GM23248 (cell line): ENCODE results near the gene TREML4. TPM values are rescaled to one million over a fixed set of nuclear protein-coding genes. Genes with fewer than 3 reads are reported as not detected.
"Not testable (repeated sequence)": the region's sequence is repeated elsewhere in the genome, so short reads cannot be mapped to it uniquely, and the experiment has no call there.

ENCODE experiments used
- DNase-seq: peaks from one replicate; pipeline ENCODE4 v3.0.0-alpha.2; 2015
- H2AFZ ChIP-seq: fragments of 200-600 bp; sonication (generic); 2 replicates; pipeline ENCODE4 v1.6.1; 2016; ENCODE audit warnings: antibody characterized with exemption
- H3F3A ChIP-seq: fragments of 200-600 bp; sonication (generic); 2 replicates; pipeline ENCODE4 v1.6.1; 2016; ENCODE audit warnings: mild to moderate bottlenecking, antibody characterized with exemption, mixed run types; ENCODE audit not compliant: insufficient read depth
- H3K27ac ChIP-seq: fragments of 200-600 bp; sonication (generic); 2 replicates; pipeline ENCODE4 v1.5.1; 2016; ENCODE audit warnings: mild to moderate bottlenecking
- H3K27me3 ChIP-seq: fragments of 200-600 bp; sonication (generic); replicated peaks from 2 replicates; pipeline ENCODE4 v1.6.1; 2016; ENCODE audit warnings: mild to moderate bottlenecking; ENCODE audit not compliant: insufficient read depth
- H3K36me3 ChIP-seq: fragments of 200-600 bp; sonication (generic); 2 replicates; pipeline ENCODE4 v1.6.1; 2016; ENCODE audit warnings: low read depth, mild to moderate bottlenecking
- H3K4me1 ChIP-seq: fragments of 200-600 bp; sonication (generic); 2 replicates; pipeline ENCODE4 v1.6.1; 2016; ENCODE audit warnings: mild to moderate bottlenecking; ENCODE audit not compliant: insufficient read depth
- H3K4me2 ChIP-seq: fragments of 200-600 bp; sonication (generic); one replicate; pipeline ENCODE4 v1.6.1; 2016; ENCODE audit warnings: mild to moderate bottlenecking; ENCODE audit not compliant: unreplicated experiment
- H3K4me3 ChIP-seq: fragments of 200-600 bp; sonication (generic); 2 replicates; pipeline ENCODE4 v1.5.1; 2016; ENCODE audit warnings: mild to moderate bottlenecking
- H3K79me2 ChIP-seq: fragments of 200-600 bp; sonication (generic); 2 replicates; pipeline ENCODE4 v1.6.1; 2016; ENCODE audit warnings: mild to moderate bottlenecking; ENCODE audit not compliant: insufficient read depth
- H3K9ac ChIP-seq: fragments of 200-600 bp; sonication (generic); 2 replicates; pipeline ENCODE4 v1.6.1; 2016; ENCODE audit warnings: mild to moderate bottlenecking
- H3K9me2 ChIP-seq: fragments of 200-600 bp; sonication (generic); 2 replicates; pipeline ENCODE4 v1.6.1; 2016; ENCODE audit warnings: mixed run types, mild to moderate bottlenecking, moderate library complexity; ENCODE audit not compliant: insufficient read depth
- H3K9me3 ChIP-seq: fragments of 200-600 bp; sonication (generic); one replicate; pipeline ENCODE4 v1.6.1; 2017; ENCODE audit warnings: low read depth
- H4K20me1 ChIP-seq: fragments of 200-600 bp; sonication (generic); 2 replicates; pipeline ENCODE4 v1.6.0; 2016; ENCODE audit not compliant: insufficient read depth
- EZH2 ChIP-seq: fragments of 200-600 bp; sonication (generic); IDR thresholded peaks from 2 replicates; pipeline ENCODE4 v1.6.1; 2018; ENCODE audit warnings: antibody characterized with exemption, mild to moderate bottlenecking; ENCODE audit not compliant: insufficient read depth, poor library complexity, severe bottlenecking
- EZH2phosphoT487 ChIP-seq: fragments of 200-600 bp; sonication (generic); IDR thresholded peaks from 2 replicates; pipeline ENCODE4 v1.6.1; 2018; ENCODE audit warnings: antibody characterized with exemption, moderate library complexity, mild to moderate bottlenecking, low read depth; ENCODE audit not compliant: insufficient read depth
- WGBS, 2 experiments: methylation state at CpG; one replicate each; pipeline ENCODE4 v1.1.6; 2015 to 2017; ENCODE audit warnings: low lambda C conversion rate in 2 of 2, low coverage in 1 of 2; ENCODE audit errors: missing lambda C conversion rate in 2 of 2; 5-methylcytosine and 5-hydroxymethylcytosine counted together
- in situ Hi-C: fragments of 300-500 bp; cut with MboI; formaldehyde crosslinking; loops from 2 replicates; pipeline ENCODE4 v1.15.0; 2020
- polyA plus RNA-seq: library from polyadenylated mRNA; unstranded; fragments of >200 nt; fragmentation: Nextera tagmentation; extraction: Ambion mirVana; gene quantifications from 2 replicates; pipeline ENCODE4 v1.2.1, GENCODE V29; 2016
- total RNA-seq: library from RNA; depleted of rRNA; stranded (reverse); fragments of >200 nt; shearing (Covaris generic); gene quantifications from 2 replicates; pipeline ENCODE4 v1.2.3, GENCODE V29; 2014

TREML4 gene
- total and polyA plus RNA-seq, 2 experiments from 2014 or later, result not detected

DNA sequence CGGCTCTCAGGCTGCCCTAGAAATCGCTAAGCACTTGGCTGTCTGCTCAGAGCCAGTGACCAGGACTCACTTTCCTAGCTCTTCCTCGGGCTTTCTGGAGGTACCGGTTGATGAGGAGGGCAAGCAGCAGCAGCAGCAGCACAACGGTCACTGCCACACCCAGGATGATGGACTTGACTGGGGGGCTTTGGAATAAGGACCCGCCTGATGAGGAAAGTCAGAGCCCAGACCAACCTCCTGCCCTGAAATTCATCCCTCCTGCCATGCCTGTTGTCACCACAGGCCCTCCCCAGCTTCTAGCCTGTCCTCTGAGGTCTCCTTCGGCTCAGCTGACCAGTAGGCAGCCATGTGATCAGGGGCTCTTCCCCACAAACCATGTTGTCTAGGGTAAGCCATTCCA, 43.4 kb upstream of the TREML4 start:
- in situ Hi-C loops, result no loop called here
- Histone ChIP-seq H3K36me3 (no peaks in the 10 kb centered on the region), H3K79me2 (no peaks in the 10 kb centered on the region), H3K4me2 (no peak overlapping the region), H3F3A (no peaks in the 10 kb centered on the region), H2AFZ (no peak overlapping the region), H3K9me3 (no peaks in the 10 kb centered on the region), H3K4me1 (no peaks in the 10 kb centered on the region), H4K20me1 (no peaks in the 10 kb centered on the region), H3K27me3 (no peaks in the 10 kb centered on the region; the same call in 1 of the 2 replicates), H3K27ac (no peak overlapping the region), H3K9me2 (no peaks in the 10 kb centered on the region), H3K4me3 (no peak overlapping the region), H3K9ac (no peak overlapping the region)
- no peak for DNase-seq
- TF ChIP-seq EZH2phosphoT487 (no peak), EZH2 (no peak)
- whole genome bisulfite sequencing, 2 experiments, result 38 to 40% methylated on average over 7 of the region's 7 CpGs

DNA sequence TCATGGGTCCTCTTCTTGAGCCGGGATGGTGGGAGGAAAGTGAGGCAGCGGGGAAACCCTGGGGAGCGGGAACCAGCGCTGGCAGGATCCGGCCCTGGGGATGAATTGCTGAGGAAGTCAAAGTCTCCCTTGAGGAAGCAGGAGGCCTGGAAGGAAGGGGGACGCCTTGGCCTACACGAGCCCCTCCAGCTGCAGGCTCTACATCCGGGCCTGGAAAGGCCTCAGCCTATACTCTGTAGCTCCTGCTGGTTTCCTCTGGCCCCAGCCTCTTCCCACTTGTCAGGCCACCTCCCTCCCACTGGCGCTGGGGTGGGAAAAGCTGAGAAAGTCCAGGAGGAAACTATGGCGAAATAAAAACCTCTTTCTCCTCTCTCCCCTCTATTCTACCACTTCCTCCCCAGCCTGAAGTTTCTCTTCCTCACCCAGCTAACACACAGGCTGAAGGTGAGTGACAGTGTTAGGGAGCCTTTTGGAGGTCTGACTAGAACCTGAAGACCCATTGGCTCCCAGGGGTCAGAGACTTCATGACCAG, 42.1 kb upstream of the TREML4 start:
- H3K79me2 ChIP-seq, result no peaks in the 10 kb centered on the region
- TF ChIP-seq EZH2, result no peak
- TF ChIP-seq EZH2phosphoT487, result no peak
- no peaks in the 10 kb centered on the region for H3K36me3 ChIP-seq
- no peaks in the 10 kb centered on the region for H3K9me3 ChIP-seq
- H3F3A ChIP-seq, result no peaks in the 10 kb centered on the region
- H3K4me3 ChIP-seq, result no peak overlapping the region
- no peak for DNase-seq
- no peak overlapping the region for H3K27ac ChIP-seq
- H3K4me2 ChIP-seq, result no peak overlapping the region
- H4K20me1 ChIP-seq, result no peaks in the 10 kb centered on the region
- no peaks in the 10 kb centered on the region for H3K4me1 ChIP-seq
- no peaks in the 10 kb centered on the region for H3K9me2 ChIP-seq
- in situ Hi-C loops, result no loop called here
- no peak overlapping the region for H3K9ac ChIP-seq
- H2AFZ ChIP-seq, result no peak overlapping the region
- 54% methylated on average over 10 of the region's 10 CpGs for WGBS, 2 experiments
- H3K27me3 ChIP-seq, result no peaks in the 10 kb centered on the region; the same call in 1 of the 2 replicates

GRCh38 chr6:41187924-41188886, 39.9 kb upstream of the TREML4 start:
- no peaks in the 10 kb centered on the region for H3K27me3 ChIP-seq
- H3K4me2 ChIP-seq, result no peak overlapping the region
- H2AFZ ChIP-seq, result no peak overlapping the region
- H3F3A ChIP-seq, result no peaks in the 10 kb centered on the region
- H4K20me1 ChIP-seq, result no peaks in the 10 kb centered on the region
- DNase-seq, result no peak
- 32 to 35% methylated on average over 8 of the region's 8 CpGs for WGBS, 2 experiments
- no peaks in the 10 kb centered on the region for H3K9me2 ChIP-seq
- no peak overlapping the region for H3K9ac ChIP-seq
- H3K27ac ChIP-seq, result no peak overlapping the region
- no peaks in the 10 kb centered on the region for H3K36me3 ChIP-seq
- no peaks in the 10 kb centered on the region for H3K4me1 ChIP-seq
- no peaks in the 10 kb centered on the region for H3K79me2 ChIP-seq
- no peaks in the 10 kb centered on the region for H3K9me3 ChIP-seq
- TF ChIP-seq EZH2phosphoT487 (no peak), EZH2 (no peak)
- no peak overlapping the region for H3K4me3 ChIP-seq
- in situ Hi-C loops, result no loop called here

- H3K4me1 ChIP-seq, H3K4me3 ChIP-seq, DNase-seq, H3K9me3 ChIP-seq, H3K4me2 ChIP-seq, H3F3A ChIP-seq, H3K27ac ChIP-seq, H3K9ac ChIP-seq, in situ Hi-C loops, H3K36me3 ChIP-seq, H4K20me1 ChIP-seq, H3K27me3 ChIP-seq, H2AFZ ChIP-seq, H3K9me2 ChIP-seq, H3K79me2 ChIP-seq: not testable (repeated sequence)
Observed at GRCh38 chr6:41189046-41189445, 39.1 kb upstream of the TREML4 start.

GRCh38 chr6:41189967-41190366, 38.2 kb upstream of the TREML4 start:
- H3F3A ChIP-seq, result no peaks in the 10 kb centered on the region
- WGBS, 2 experiments, result 68 to 71% methylated on average over 2 of the region's 2 CpGs
- H3K36me3 ChIP-seq, result no peaks in the 10 kb centered on the region
- no peaks in the 10 kb centered on the region for H3K9me3 ChIP-seq
- H3K9ac ChIP-seq, result no peak overlapping the region
- no peak overlapping the region for H3K4me3 ChIP-seq
- in situ Hi-C loops, result no loop called here
- H3K9me2 ChIP-seq, result no peaks in the 10 kb centered on the region
- H4K20me1 ChIP-seq, result no peaks in the 10 kb centered on the region
- no peaks in the 10 kb centered on the region for H3K79me2 ChIP-seq
- H3K27me3 ChIP-seq, result no peaks in the 10 kb centered on the region
- no peaks in the 10 kb centered on the region for H3K4me1 ChIP-seq
- no peak overlapping the region for H3K27ac ChIP-seq
- no peak overlapping the region for H3K4me2 ChIP-seq
- no peak for DNase-seq
- TF ChIP-seq EZH2phosphoT487 (no peak), EZH2 (no peak)
- H2AFZ ChIP-seq, result no peak overlapping the region
